ENCODE data around the gene MIER2. TPM values are rescaled to one million over a fixed set of nuclear protein-coding genes. Genes with fewer than 3 reads are reported as not detected.

MIER2 gene
- total and polyA plus RNA-seq, 2 donors (not counting 1 experiment from before 2014, with no cell fraction given), result 10.5 to 19.7 TPM

GRCh38 chr19:296476-297225 lies 47.9 kb downstream of the MIER2 start:
- Histone ChIP-seq H3K4me2 (replicated peaks; ENCODE audit: low read depth, low read length, poor library complexity, severe bottlenecking) (no peak overlapping the region), H3K4me1 (ENCODE audit: control insufficient read depth in 2 of 2, insufficient read depth in 2 of 2, low read length in 2 of 2) (peaks cover 5 to 10% of the 10 kb centered on the region in 2 donors), H3K4me3 (ENCODE audit: control extremely low read depth in 1 of 5, extremely low read depth in 1 of 5, insufficient read depth in 1 of 5, low read depth in 2 of 5, low read length in 4 of 5) (no peak overlapping the region), H4K20me1 (ENCODE audit: control insufficient read depth, insufficient read depth, low read length, poor library complexity, severe bottlenecking) (no peaks in the 10 kb centered on the region), H3K9ac (ENCODE audit: low read length) (no peak overlapping the region), H3K9me3 (ENCODE audit: control extremely low read depth in 1 of 3, control insufficient read depth in 2 of 3, insufficient read depth in 1 of 3, low read length in 2 of 3) (peaks cover 0 to 17% (median 0%) of the 10 kb centered on the region in 3 donors), H2AFZ (ENCODE audit: insufficient read depth, low read depth, low read length, poor library complexity, severe bottlenecking) (no peak overlapping the region), H3K36me3 (replicated peaks in 1 of 2; ENCODE audit: control extremely low read depth in 1 of 2, control insufficient read depth in 1 of 2, extremely low read depth in 1 of 2, insufficient read depth in 2 of 2, low read length in 1 of 2) (no peaks in the 10 kb centered on the region), H3K27ac (ENCODE audit: low read length in 2 of 2) (no peak overlapping the region), H3K79me2 (ENCODE audit: control insufficient read depth, insufficient read depth, low read length) (no peaks in the 10 kb centered on the region), H3K27me3 (replicated peaks in 1 of 4; ENCODE audit: control extremely low read depth in 1 of 4, control insufficient read depth in 3 of 4, insufficient read depth in 4 of 4, low read length in 3 of 4) (peaks cover 0 to 41% (median 23%) of the 10 kb centered on the region in 4 experiments)
- TF ChIP-seq CTCF (IDR thresholded peaks at IDR 0.05), result no peak
- TF ChIP-seq EZH2 (IDR thresholded peaks at IDR 0.05; ENCODE audit: borderline replicate concordance, insufficient read depth, low read depth, low read length, poor library complexity, severe bottlenecking), result no peak
- no peaks in the 10 kb centered on the region for H3K9me3 Mint-ChIP-seq (ENCODE audit: insufficient read depth)
- peaks cover 7% of the 10 kb centered on the region for H3K4me1 Mint-ChIP-seq
- no peak overlapping the region for H3K27ac Mint-ChIP-seq
- peaks cover 36% of the 10 kb centered on the region for H3K27me3 Mint-ChIP-seq
- no peak for ATAC-seq (ENCODE audit: low read depth)
- POLR2A ChIA-PET, result no interaction called here
- CTCF ChIA-PET, result interaction anchor here (2.2 kb wide), 1 partner anchor 214 kb away, joined by 7 read pairs; no protein-coding TSS in a partner anchor
- H3K4me3 Mint-ChIP-seq, result no peak overlapping the region
- intact Hi-C loops (cut with micrococcal nuclease), result no loop called here
- 83% methylated on average over 17 of the region's 22 CpGs for WGBS (ENCODE audit: insufficient coverage)
- DNase-seq, result no peak

GRCh38 chr19:295687-296370 lies 48.8 kb downstream of the MIER2 start:
- H3K4me3 ChIP-seq (ENCODE audit: control extremely low read depth in 1 of 5, extremely low read depth in 1 of 5, insufficient read depth in 1 of 5, low read depth in 2 of 5, low read length in 4 of 5), result no peak overlapping the region
- no peak overlapping the region for H3K4me2 ChIP-seq (replicated peaks; ENCODE audit: low read depth, low read length, poor library complexity, severe bottlenecking)
- WGBS (ENCODE audit: insufficient coverage), result 88% methylated on average over 10 of the region's 13 CpGs
- ChIA-PET CTCF (interaction anchor here (0.5 to 2.2 kb wide), 2 partner anchors 215 to 382 kb away, joined by 3 to 7 read pairs; no protein-coding TSS in a partner anchor), POLR2A (no interaction called here)
- H3K36me3 ChIP-seq (replicated peaks in 1 of 2; ENCODE audit: control extremely low read depth in 1 of 2, control insufficient read depth in 1 of 2, extremely low read depth in 1 of 2, insufficient read depth in 2 of 2, low read length in 1 of 2), result no peaks in the 10 kb centered on the region
- Mint-ChIP-seq H3K27ac (no peak overlapping the region), H3K9me3 (ENCODE audit: insufficient read depth) (no peaks in the 10 kb centered on the region), H3K27me3 (peaks cover 36% of the 10 kb centered on the region), H3K4me3 (no peak overlapping the region), H3K4me1 (peaks cover 7% of the 10 kb centered on the region)
- H3K9ac ChIP-seq (ENCODE audit: low read length), result no peak overlapping the region
- H2AFZ ChIP-seq (ENCODE audit: insufficient read depth, low read depth, low read length, poor library complexity, severe bottlenecking), result no peak overlapping the region
- TF ChIP-seq EZH2 (IDR thresholded peaks at IDR 0.05; ENCODE audit: borderline replicate concordance, insufficient read depth, low read depth, low read length, poor library complexity, severe bottlenecking) (no peak), CTCF (IDR thresholded peaks at IDR 0.05) (no peak)
- H3K9me3 ChIP-seq (ENCODE audit: control extremely low read depth in 1 of 3, control insufficient read depth in 2 of 3, insufficient read depth in 1 of 3, low read length in 2 of 3), result peaks cover 0 to 17% (median 0%) of the 10 kb centered on the region in 3 donors
- H3K27ac ChIP-seq (ENCODE audit: low read length in 2 of 2), result no peak overlapping the region
- H4K20me1 ChIP-seq (ENCODE audit: control insufficient read depth, insufficient read depth, low read length, poor library complexity, severe bottlenecking), result no peaks in the 10 kb centered on the region
- DNase-seq (no peak), ATAC-seq (ENCODE audit: low read depth) (no peak)
- no peaks in the 10 kb centered on the region for H3K79me2 ChIP-seq (ENCODE audit: control insufficient read depth, insufficient read depth, low read length)
- peaks cover 5 to 12% of the 10 kb centered on the region in 2 donors for H3K4me1 ChIP-seq (ENCODE audit: control insufficient read depth in 2 of 2, insufficient read depth in 2 of 2, low read length in 2 of 2)
- H3K27me3 ChIP-seq (replicated peaks in 1 of 4; ENCODE audit: control extremely low read depth in 1 of 4, control insufficient read depth in 3 of 4, insufficient read depth in 4 of 4, low read length in 3 of 4), result peaks cover 0 to 41% (median 25%) of the 10 kb centered on the region in 4 experiments
- intact Hi-C loops (cut with micrococcal nuclease), result no loop called here

All from B cell (primary cell).